GM12865 (cell line): ENCODE measurements around the gene HSPA12B.

ENCODE experiments used
- DNase-seq: peaks from one replicate; pipeline ENCODE4 v3.0.0; 2010; ENCODE audit warnings: low read depth
- H3K4me3 ChIP-seq: 2 replicates; pipeline ENCODE4 v1.5.1; 2011; ENCODE audit warnings: mild to moderate bottlenecking, low read depth, low read length, control low read depth
- TF ChIP-seq, protein P1 (sequence below): IDR thresholded peaks from 2 replicates; pipeline ENCODE4 v1.5.1; 2011; ENCODE audit warnings: low read length, control low read depth, low read depth, inconsistent platforms; ENCODE audit not compliant: insufficient read depth; ENCODE audit errors: missing control alignments

The HSPA12B gene

DNA sequence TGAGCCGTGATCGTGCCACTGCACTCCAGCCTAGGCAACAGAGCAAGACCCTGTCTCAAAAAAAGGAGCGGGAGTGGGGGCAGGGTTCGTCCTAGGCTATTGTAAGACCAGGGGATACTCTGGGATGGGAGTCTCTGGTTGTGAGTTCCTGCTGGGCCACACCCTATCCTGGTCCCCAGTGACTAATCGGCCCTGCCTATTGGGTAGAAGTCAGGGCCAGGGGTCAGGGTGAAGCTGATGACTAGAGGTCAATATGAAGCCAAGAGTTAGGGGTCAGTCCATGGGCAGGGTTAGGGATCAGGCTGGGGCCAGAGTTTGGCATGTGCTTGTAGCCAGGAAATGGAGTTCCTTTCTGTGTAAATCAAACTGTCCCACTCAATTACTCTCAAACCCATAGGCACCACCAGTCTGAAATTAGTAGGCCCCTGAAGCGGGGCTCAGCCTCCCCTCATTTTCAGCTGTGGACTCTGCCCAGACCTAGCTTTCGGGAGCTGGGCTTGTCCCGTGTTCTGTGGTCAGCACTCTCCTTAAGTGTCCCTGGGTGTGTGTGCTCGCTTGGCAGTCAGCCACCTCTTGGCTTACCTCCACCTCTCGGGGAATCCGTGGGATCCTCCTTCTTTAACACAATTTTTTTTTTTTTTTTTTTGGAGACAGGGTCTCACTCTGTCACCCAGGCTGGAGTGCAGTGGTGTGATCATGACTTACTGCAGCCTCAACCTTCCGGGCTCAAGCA lies 1.8 kb downstream of the HSPA12B start:
- TF ChIP-seq, protein P1, sequence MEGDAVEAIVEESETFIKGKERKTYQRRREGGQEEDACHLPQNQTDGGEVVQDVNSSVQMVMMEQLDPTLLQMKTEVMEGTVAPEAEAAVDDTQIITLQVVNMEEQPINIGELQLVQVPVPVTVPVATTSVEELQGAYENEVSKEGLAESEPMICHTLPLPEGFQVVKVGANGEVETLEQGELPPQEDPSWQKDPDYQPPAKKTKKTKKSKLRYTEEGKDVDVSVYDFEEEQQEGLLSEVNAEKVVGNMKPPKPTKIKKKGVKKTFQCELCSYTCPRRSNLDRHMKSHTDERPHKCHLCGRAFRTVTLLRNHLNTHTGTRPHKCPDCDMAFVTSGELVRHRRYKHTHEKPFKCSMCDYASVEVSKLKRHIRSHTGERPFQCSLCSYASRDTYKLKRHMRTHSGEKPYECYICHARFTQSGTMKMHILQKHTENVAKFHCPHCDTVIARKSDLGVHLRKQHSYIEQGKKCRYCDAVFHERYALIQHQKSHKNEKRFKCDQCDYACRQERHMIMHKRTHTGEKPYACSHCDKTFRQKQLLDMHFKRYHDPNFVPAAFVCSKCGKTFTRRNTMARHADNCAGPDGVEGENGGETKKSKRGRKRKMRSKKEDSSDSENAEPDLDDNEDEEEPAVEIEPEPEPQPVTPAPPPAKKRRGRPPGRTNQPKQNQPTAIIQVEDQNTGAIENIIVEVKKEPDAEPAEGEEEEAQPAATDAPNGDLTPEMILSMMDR = no peak
- H3K4me3 ChIP-seq = no peak overlapping the region
- DNase-seq = no peak

DNA sequence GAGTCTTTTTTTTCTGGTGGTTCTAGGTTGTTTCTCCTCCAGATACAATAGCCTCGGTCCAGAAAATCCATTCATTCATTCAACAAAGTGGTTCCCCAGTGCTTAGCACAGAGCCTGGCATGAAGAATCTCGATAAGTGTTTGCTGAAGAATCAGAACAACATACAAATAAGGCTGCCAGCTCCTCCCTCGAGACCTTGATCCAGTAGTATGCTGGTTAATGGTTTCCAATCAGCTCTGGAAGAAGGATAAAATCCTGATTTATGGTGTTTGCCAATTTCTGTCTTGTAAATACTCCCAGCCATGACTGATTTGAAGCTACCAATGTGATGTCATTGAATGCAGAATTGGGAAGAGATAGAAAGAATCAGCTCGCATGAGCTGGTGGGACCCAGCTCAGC lies 3.3 kb downstream of the HSPA12B start:
- TF ChIP-seq, protein P1 = no peak
- no peak overlapping the region for H3K4me3 ChIP-seq
- no peak for DNase-seq

DNA sequence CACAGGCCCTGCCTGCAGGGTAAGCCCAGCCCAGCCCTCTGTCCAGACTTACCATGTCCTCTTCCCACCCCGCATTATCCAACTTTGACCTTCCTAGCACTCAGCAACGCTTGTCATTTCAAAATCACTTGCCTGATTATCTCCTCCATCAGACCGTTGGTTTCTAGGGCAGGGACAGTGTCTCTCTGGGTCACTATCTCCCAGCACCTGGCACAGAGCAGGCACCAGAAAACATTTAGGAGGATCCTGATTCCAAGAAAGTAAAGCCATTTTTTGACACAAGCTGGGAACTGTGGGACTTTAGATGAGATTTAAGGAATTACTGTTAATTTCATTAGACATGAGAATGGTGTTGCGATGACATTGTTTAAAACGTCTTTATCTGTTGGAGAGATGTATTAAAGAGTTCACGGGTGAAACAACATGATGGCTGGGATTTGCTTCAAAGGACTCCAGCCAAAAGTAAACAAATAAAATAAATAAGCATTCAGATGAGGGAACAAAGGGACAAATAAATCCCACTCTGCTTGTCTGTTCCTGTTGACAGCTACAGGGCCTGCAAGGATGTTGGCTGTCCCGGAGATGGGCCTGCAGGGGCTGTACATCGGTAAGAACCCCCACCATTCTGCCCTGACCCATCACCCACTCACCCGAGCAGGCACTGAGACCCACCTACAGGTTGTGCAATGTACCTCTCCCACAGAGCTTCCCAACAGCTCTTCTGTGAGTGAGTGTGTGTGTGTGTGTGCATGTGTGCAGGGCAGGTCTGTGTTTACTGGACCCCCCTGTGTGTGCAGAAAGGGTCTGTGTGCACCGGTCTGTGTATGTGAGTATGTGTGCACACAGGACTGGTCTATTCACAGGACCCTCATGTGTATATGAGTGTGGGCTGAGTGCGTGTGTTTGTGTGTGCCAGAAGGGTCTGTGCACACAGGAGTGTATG lies 5.9 kb downstream of the HSPA12B start:
- no peak for DNase-seq
- TF ChIP-seq, protein P1 = no peak
- no peak overlapping the region for H3K4me3 ChIP-seq

DNA sequence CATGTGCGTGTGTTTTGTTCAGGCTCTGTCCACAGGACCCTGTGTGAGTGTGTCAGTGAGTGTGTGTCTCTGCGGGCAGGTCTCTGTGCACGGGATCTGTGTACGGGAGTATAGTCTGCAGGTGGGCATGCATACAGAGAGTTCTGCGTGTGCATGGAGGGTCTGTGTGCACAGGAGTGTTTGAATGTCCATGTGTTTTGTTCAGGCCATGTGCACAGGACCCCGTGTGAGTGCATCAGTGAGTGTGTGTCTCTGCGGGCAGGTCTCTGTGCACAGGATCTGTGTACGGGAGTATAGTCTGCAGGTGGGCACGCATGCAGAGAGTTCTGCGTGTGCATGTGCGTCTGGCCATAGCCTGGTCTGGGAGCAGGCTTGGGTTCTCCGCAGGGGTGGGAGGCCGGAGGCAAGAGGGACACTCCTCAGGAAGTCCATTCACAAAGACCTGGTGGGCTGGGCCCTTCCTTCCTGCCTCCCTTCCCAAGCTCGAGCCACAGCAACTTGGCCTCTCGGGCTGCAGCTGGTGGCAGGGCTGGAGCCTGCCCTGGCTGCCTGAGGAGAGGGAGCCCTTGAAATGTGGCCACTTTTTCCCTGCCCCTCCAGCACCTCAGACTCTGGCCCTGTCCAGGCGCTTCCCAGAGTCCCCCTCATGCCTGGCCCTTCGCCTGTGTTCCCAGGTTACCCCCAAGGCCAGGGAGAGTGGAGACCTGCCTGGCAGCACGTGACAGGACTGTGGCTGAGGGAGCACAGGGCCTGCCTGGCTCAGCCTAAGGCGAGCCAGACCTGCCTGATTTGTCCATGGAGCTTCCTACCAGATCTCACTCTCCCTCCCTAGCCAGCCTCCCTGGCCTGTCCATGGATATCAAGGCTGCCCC lies 6.8 kb downstream of the HSPA12B start:
- DNase-seq = no peak
- TF ChIP-seq, protein P1 = no peak
- H3K4me3 ChIP-seq = no peak overlapping the region

- DNase-seq = no peak
- TF ChIP-seq, protein P1 = no peak
- no peak overlapping the region for H3K4me3 ChIP-seq
Measured at GRCh38 chr20:3739926-3740451, 7.5 kb downstream of the HSPA12B start.

GRCh38 chr20:3740615-3741301 lies 8.3 kb downstream of the HSPA12B start:
- no peak for DNase-seq
- H3K4me3 ChIP-seq = no peak overlapping the region
- TF ChIP-seq, protein P1 = no peak
